Gastroesophageal sphincter (tissue), 4 donors: ENCODE data around the gene PPM1G. TPM values are rescaled to one million over a fixed set of nuclear protein-coding genes. Genes with fewer than 3 reads are reported as not detected.
A peak's percentile ranks its signal among the peaks of the same experiment; 100 is the strongest.
"Not testable (repeated sequence)": the region's sequence is repeated elsewhere in the genome, so short reads cannot be mapped to it uniquely, and the experiment has no call there.

ENCODE experiments used
- ATAC-seq: fragments of 150-250 bp; one replicate; pipeline ENCODE4 v1.9.1; 2016; ENCODE audit warnings: mild to moderate bottlenecking, moderate library complexity
- H3K27ac ChIP-seq, 4 donors: fragments of 200-600 bp; sonication (generic) in 3 of 4; 1 replicate in 3 of 4; 2 replicates in 1 of 4; pipeline ENCODE4 v1.5.1; 2016 to 2019
- H3K27me3 ChIP-seq: fragments of 200-600 bp; sonication (generic); one replicate; pipeline ENCODE4 v1.5.1; 2019
- H3K36me3 ChIP-seq, 2 donors: fragments of 200-600 bp; sonication (generic); one replicate each; pipeline ENCODE4 v1.5.1; 2019; ENCODE audit warnings: control low read depth in 1 of 2
- H3K4me1 ChIP-seq, 3 donors: fragments of 200-600 bp; sonication (generic); 1 replicate in 2 of 3; 2 replicates in 1 of 3; pipeline ENCODE4 v1.5.1; 2016 to 2019; ENCODE audit warnings: control low read depth in 2 of 3
- H3K4me3 ChIP-seq, 2 donors: fragments of 200-600 bp; sonication (generic); one replicate each; pipeline ENCODE4 v1.5.1; 2019; ENCODE audit warnings: mild to moderate bottlenecking in 1 of 2, moderate library complexity in 1 of 2
- H3K9me3 ChIP-seq, 3 donors: fragments of 200-600 bp; sonication (generic); one replicate each; pipeline ENCODE4 v1.5.1; 2017 to 2019; ENCODE audit warnings: control low read depth in 2 of 3
- CTCF ChIP-seq, 4 experiments: fragments of 200-600 bp in 2 of 4; fragments of 450-650 bp in 2 of 4; sonication (generic) in 1 of 4; IDR thresholded peaks; one replicate each; pipeline ENCODE4 v1.5.1; 2017 to 2019; ENCODE audit warnings: antibody characterized with exemption in 4 of 4, mild to moderate bottlenecking in 2 of 4, moderate library complexity in 2 of 4
- EP300 ChIP-seq: sonication (generic); formaldehyde crosslinking; IDR thresholded peaks from one replicate; pipeline ENCODE4 v1.6.1; 2017; ENCODE audit warnings: antibody characterized with exemption, mild to moderate bottlenecking
- POLR2A ChIP-seq, 2 donors: fragments of 450-650 bp; IDR thresholded peaks; one replicate each; pipeline ENCODE4 v1.6.1; 2017; ENCODE audit warnings: antibody characterized with exemption in 2 of 2, mild to moderate bottlenecking in 2 of 2, moderate library complexity in 1 of 2
- POLR2AphosphoS5 ChIP-seq: sonication (generic); formaldehyde crosslinking; IDR thresholded peaks from one replicate; pipeline ENCODE4 v1.6.1; 2017; ENCODE audit warnings: antibody characterized with exemption
- WGBS, 2 donors: methylation state at CpG; one replicate each; pipeline ENCODE4 v1.1.5; 2018; ENCODE audit warnings: low coverage in 1 of 2; 5-methylcytosine and 5-hydroxymethylcytosine counted together
- total RNA-seq, 4 donors: library from RNA; depleted of rRNA; stranded (reverse); fragments of >200 nt; gene quantifications; one replicate each; pipeline ENCODE4 v1.1.0, GENCODE V29; 2016

The PPM1G gene
- total RNA-seq, 4 donors from 2014 or later = 50.2 to 74.2 (median 58.8) TPM

GRCh38 chr2:27427863-27428212, 18.4 kb upstream of the PPM1G start:
- no peak for ATAC-seq
- peaks cover 6 to 43% (median 19%) of the 10 kb centered on the region in 3 donors for H3K4me1 ChIP-seq
- TF ChIP-seq CTCF (IDR thresholded peaks at IDR 0.05) (no peak), POLR2AphosphoS5 (no peak), EP300 (no peak), POLR2A (IDR thresholded peaks at IDR 0.05) (no peak)
- H3K36me3 ChIP-seq = no peaks in the 10 kb centered on the region
- H3K9me3 ChIP-seq = no peaks in the 10 kb centered on the region
- peak overlapping the region; percentile 96 to 99 (median 98) for H3K27ac ChIP-seq
- no peaks in the 10 kb centered on the region for H3K27me3 ChIP-seq
- peak overlapping the region; percentile 91 to 100 for H3K4me3 ChIP-seq
- 5 to 12% methylated on average over 7 of the region's 7 CpGs for WGBS, 2 donors

DNA sequence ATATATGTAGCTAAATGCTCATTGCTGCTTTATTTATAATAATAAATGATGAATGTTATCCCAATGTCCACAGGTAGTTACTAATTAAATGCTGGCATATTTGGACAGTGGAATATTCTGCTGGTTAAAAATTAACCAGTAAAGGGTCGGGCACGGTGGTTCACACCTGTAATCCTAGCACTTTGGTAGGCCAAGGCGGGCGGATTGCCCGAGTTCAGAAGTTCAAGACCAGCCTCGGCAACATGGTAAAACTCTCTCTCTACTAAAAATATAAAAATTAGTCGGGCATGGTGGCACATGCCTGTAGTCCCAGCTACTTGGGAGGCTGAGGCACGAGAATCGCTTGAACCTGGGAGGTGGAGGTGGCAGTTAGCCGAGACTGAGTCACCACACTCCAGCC, 15.6 kb upstream of the PPM1G start:
- not testable (repeated sequence) for H3K27me3 ChIP-seq, H3K9me3 ChIP-seq, H3K36me3 ChIP-seq, ATAC-seq, H3K27ac ChIP-seq, H3K4me3 ChIP-seq
- H3K4me1 ChIP-seq = peaks cover 4 to 15% (median 5%) of the 10 kb centered on the region in 3 donors
- WGBS, 2 donors = 91 to 95% methylated on average over 6 to 7 of the region's 10 CpGs

- no peaks in the 10 kb centered on the region for H3K9me3 ChIP-seq
- H3K36me3 ChIP-seq = no peaks in the 10 kb centered on the region
- 95 to 100% methylated on average over 3 of the region's 3 CpGs for WGBS, 2 donors
- no peak overlapping the region for H3K27ac ChIP-seq
- H3K27me3 ChIP-seq = no peaks in the 10 kb centered on the region
- H3K4me1 ChIP-seq = peaks cover 0 to 6% (median 0%) of the 10 kb centered on the region in 3 donors
- H3K4me3 ChIP-seq = no peak overlapping the region
- no peak for ATAC-seq
- no peak for TF ChIP-seq POLR2A (IDR thresholded peaks at IDR 0.05)
- no peak for TF ChIP-seq POLR2AphosphoS5
- TF ChIP-seq CTCF (IDR thresholded peaks at IDR 0.05) = no peak
- no peak for TF ChIP-seq EP300
These were observed 13.6 kb upstream of the PPM1G start for GRCh38 chr2:27422958-27423357.

DNA sequence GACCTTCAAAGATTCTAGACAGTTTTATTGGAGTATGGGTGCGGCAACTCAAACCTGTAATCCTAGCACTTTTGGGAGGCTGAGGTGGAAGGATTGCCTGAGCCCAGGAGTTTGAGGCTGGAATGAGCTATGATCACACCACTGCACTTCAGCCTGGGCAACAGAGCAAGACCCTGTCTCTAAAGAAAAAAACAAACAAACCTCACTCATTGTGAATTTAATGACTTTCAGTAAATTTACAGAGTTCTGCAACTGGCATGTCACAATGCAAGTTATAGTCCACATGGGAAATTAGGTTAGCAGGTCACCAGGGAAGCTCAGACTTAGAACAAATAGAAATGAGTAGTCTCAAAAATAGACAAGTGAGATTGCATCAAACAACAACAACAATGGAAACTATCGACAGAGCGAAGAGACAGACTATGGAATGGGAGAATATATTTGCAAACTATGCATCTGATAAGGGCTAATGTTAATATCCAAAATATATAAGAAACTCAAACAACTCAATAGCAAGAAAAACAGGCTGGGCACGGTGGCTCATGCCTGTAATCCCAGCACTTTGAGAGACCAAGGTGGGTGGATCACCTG, 12.4 kb upstream of the PPM1G start:
- Histone ChIP-seq H3K27me3 (peaks cover 4% of the 10 kb centered on the region), H3K36me3 (no peaks in the 10 kb centered on the region), H3K4me1 (no peaks in the 10 kb centered on the region), H3K4me3 (no peak overlapping the region), H3K9me3 (no peaks in the 10 kb centered on the region), H3K27ac (no peak overlapping the region)
- ATAC-seq = no peak
- TF ChIP-seq EP300 = no peak
- TF ChIP-seq POLR2A (IDR thresholded peaks at IDR 0.05) = no peak
- no peak for TF ChIP-seq CTCF (IDR thresholded peaks at IDR 0.05)
- no peak for TF ChIP-seq POLR2AphosphoS5
- 79 to 85% methylated on average over 4 of the region's 4 CpGs for WGBS, 2 donors

GRCh38 chr2:27420996-27421395, 11.6 kb upstream of the PPM1G start:
- Histone ChIP-seq H3K27ac (no peak overlapping the region), H3K4me1 (no peaks in the 10 kb centered on the region), H3K4me3 (no peak overlapping the region), H3K9me3 (no peaks in the 10 kb centered on the region), H3K27me3 (peaks cover 4% of the 10 kb centered on the region), H3K36me3 (no peaks in the 10 kb centered on the region)
- TF ChIP-seq EP300 = no peak
- no peak for TF ChIP-seq POLR2AphosphoS5
- no peak for TF ChIP-seq CTCF (IDR thresholded peaks at IDR 0.05)
- no peak for TF ChIP-seq POLR2A (IDR thresholded peaks at IDR 0.05)
- no peak for ATAC-seq
